CD4-positive, alpha-beta T cell treated with Interleukin-21 for 1 hour (primary cell): ENCODE measurements around the gene NTMT1.

Experiments used
- DNase-seq: peaks from one replicate; pipeline ENCODE4 v3.0.0-alpha.2; 2020

NTMT1 gene

DNA sequence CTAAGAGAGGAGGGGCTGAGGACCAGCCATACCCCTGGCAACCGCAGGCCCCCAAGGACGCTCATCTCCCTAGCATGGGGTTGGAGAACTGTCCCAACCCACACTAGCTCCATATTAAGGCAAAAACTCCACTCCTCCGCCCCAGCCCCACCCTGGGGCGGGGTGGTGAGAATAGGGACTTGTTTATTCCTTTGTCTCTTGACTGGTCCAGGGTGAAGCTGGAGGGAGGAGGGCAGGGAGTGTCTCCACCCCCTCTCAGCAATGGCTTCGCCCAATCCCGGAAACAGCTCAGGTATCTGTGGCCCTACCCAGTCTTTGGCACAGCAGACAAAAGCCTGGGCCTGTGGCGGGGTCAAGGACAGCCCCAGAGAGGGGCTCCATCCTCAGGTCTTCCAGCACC is 56.4 kb downstream of the NTMT1 start:
- no peak for DNase-seq

GRCh38 chr9:129685220-129685932 is 59.4 kb downstream of the NTMT1 start:
- no peak for DNase-seq
